Ovary (tissue), 9 donors: Measurements from ENCODE around the gene FBN3. TPM values are rescaled to one million over a fixed set of nuclear protein-coding genes. Genes with fewer than 3 reads are reported as not detected.

Experiments used
- DNase-seq, 5 donors: peaks; one replicate each; pipeline ENCODE4 v3.0.0-alpha.2; 2019 to 2020
- H3K27ac ChIP-seq, 2 donors: fragments of 200-600 bp; one replicate each; pipeline versions ENCODE4 v1.5.1 to v1.8.0; 2019 to 2022
- H3K27me3 ChIP-seq: fragments of 200-600 bp; one replicate; pipeline ENCODE4 v1.8.0; 2022
- H3K36me3 ChIP-seq: fragments of 200-600 bp; sonication (generic); one replicate; pipeline ENCODE4 v1.5.1; 2019
- H3K4me1 ChIP-seq: one replicate; pipeline ENCODE4 v1.8.1; 2013; ENCODE audit warnings: mild to moderate bottlenecking, moderate library complexity; ENCODE audit not compliant: insufficient read depth
- H3K4me3 ChIP-seq: fragments of 200-600 bp; sonication (generic); one replicate; pipeline ENCODE4 v1.5.1; 2017
- H3K9me3 ChIP-seq, 2 donors: fragments of 200-600 bp in 1 of 2; sonication (generic) in 1 of 2; one replicate each; pipeline versions ENCODE4 v1.5.1 to v1.8.1; 2013 to 2019; ENCODE audit warnings: mild to moderate bottlenecking in 1 of 2, moderate library complexity in 1 of 2
- CTCF ChIP-seq, 3 donors: fragments of 450-650 bp in 2 of 3; fragments of 200-600 bp in 1 of 3; IDR thresholded peaks; one replicate each; pipeline versions ENCODE4 v1.5.1 to v1.8.0; 2016 to 2022; ENCODE audit warnings: antibody characterized with exemption in 3 of 3, mild to moderate bottlenecking in 1 of 3
- EP300 ChIP-seq: sonication (generic); formaldehyde crosslinking; IDR thresholded peaks from one replicate; pipeline ENCODE4 v1.6.1; 2017; ENCODE audit warnings: antibody characterized with exemption
- POLR2A ChIP-seq: fragments of 450-650 bp; IDR thresholded peaks from one replicate; pipeline ENCODE4 v1.6.1; 2017; ENCODE audit warnings: antibody characterized with exemption, mild to moderate bottlenecking, moderate library complexity
- WGBS, 3 donors: extraction: QIAGEN DNeasy Blood & Tissue Kit in 1 of 3; methylation state at CpG; one replicate each; pipeline versions ENCODE4 v1.1.5 to v1.1.7; 2013 to 2017; 5-methylcytosine and 5-hydroxymethylcytosine counted together
- intact Hi-C, 4 donors: fragments of 100-400 bp; cut with DNase I; formaldehyde crosslinking; loops; one replicate each; pipeline versions ENCODE4 v1.11.0 to v1.15.1; 2022 to 2023
- polyA plus RNA-seq, 2 donors: library from polyadenylated mRNA; stranded (reverse); fragments of 200-250 nt in 1 of 2; fragments of 350-450 nt in 1 of 2; fragmentation: Illumina TruSeq in 1 of 2; extraction: RNeasy Lipid Tissue Mini Kit (QIAGEN cat#74804) in 1 of 2; gene quantifications; one replicate each; pipeline ENCODE4 v1.2.3, GENCODE V29; 2013 to 2014
- total RNA-seq, 7 donors: library from RNA; depleted of rRNA in 2 of 7; stranded (reverse); fragments of >200 nt in 2 of 7; fragmentation: NEBNext Ultra II Directional in 3 of 7; extraction: Animal tissue kit (Norgen Biotek cat#: 25700) in 3 of 7; gene quantifications; one replicate each; pipeline versions ENCODE4 v1.1.0 to v1.2.4, GENCODE V29; 2016 to 2023
- donor health status: DM: no; HTN: no; CAD: no; lungs with moderate emphysema.
- donor health status: DM: no; HTN: no; CAD: no.
- donor health status: Bipolar disorder and iron deficiency.
- donor health status: DM: yes; HTN: yes; CAD: no.
- donor health status: DM: no; HTN: no; CAD: no.
- donor health status: DM: yes; HTN: yes; CAD: no.

Gene FBN3
- total and polyA plus RNA-seq, 9 donors, result 0.08 to 0.74 (median 0.25) TPM; not detected in 2

GRCh38 chr19:8141726-8142512 is 7.5 kb downstream of the FBN3 start:
- H3K27me3 ChIP-seq, result no peaks in the 10 kb centered on the region
- H3K9me3 ChIP-seq, result no peaks in the 10 kb centered on the region
- 80 to 88% (median 85%) methylated on average over 21 of the region's 21 CpGs for WGBS, 3 donors
- no peak overlapping the region for H3K27ac ChIP-seq
- intact Hi-C loops, result no loop called here
- no peak overlapping the region for H3K4me3 ChIP-seq
- peaks cover 2% of the 10 kb centered on the region for H3K4me1 ChIP-seq
- H3K36me3 ChIP-seq, result no peaks in the 10 kb centered on the region
- no peak for DNase-seq
- TF ChIP-seq POLR2A, result no peak
- no peak for TF ChIP-seq CTCF (IDR thresholded peaks at IDR 0.05)
- TF ChIP-seq EP300, result no peak

GRCh38 chr19:8138201-8138600 is 11.2 kb downstream of the FBN3 start:
- Histone ChIP-seq H3K36me3 (no peaks in the 10 kb centered on the region), H3K9me3 (no peaks in the 10 kb centered on the region), H3K27ac (no peak overlapping the region), H3K4me1 (peaks cover 2% of the 10 kb centered on the region), H3K27me3 (no peaks in the 10 kb centered on the region), H3K4me3 (no peak overlapping the region)
- no peak for DNase-seq
- WGBS, 3 donors, result 84 to 92% (median 89%) methylated on average over 17 of the region's 17 CpGs
- TF ChIP-seq EP300, result no peak
- no peak for TF ChIP-seq CTCF (IDR thresholded peaks at IDR 0.05)
- no peak for TF ChIP-seq POLR2A
- intact Hi-C loops, result no loop called here

GRCh38 chr19:8137425-8137824 is 12.0 kb downstream of the FBN3 start:
- Histone ChIP-seq H3K4me1 (peaks cover 2% of the 10 kb centered on the region), H3K27me3 (no peaks in the 10 kb centered on the region), H3K36me3 (no peaks in the 10 kb centered on the region), H3K27ac (no peak overlapping the region), H3K9me3 (no peaks in the 10 kb centered on the region), H3K4me3 (no peak overlapping the region)
- no peak for TF ChIP-seq EP300
- TF ChIP-seq CTCF (IDR thresholded peaks at IDR 0.05), result no peak
- no peak for TF ChIP-seq POLR2A
- DNase-seq, result no peak
- intact Hi-C loops, result no loop called here
- 89 to 100% (median 97%) methylated on average over 1 of the region's 1 CpG for WGBS, 3 donors

GRCh38 chr19:8135946-8136618 is 13.3 kb downstream of the FBN3 start:
- Histone ChIP-seq H3K36me3 (no peaks in the 10 kb centered on the region), H3K27me3 (no peaks in the 10 kb centered on the region), H3K27ac (no peak overlapping the region), H3K4me3 (no peak overlapping the region), H3K4me1 (peaks cover 2% of the 10 kb centered on the region), H3K9me3 (no peaks in the 10 kb centered on the region)
- DNase-seq, result no peak
- intact Hi-C loops, result no loop called here
- 90 to 93% (median 93%) methylated on average over 29 to 32 of the region's 32 CpGs for WGBS, 3 donors
- TF ChIP-seq EP300 (no peak), CTCF (IDR thresholded peaks at IDR 0.05) (no peak), POLR2A (no peak)
